GM10266 (cell line): Measurements from ENCODE around the gene ADAM22.
A peak's percentile ranks its signal among the peaks of the same experiment; 100 is the strongest.
"Not testable (repeated sequence)": the region's sequence is repeated elsewhere in the genome, so short reads cannot be mapped to it uniquely, and the experiment has no call there.

Experiments used
- DNase-seq: peaks from one replicate; pipeline ENCODE4 v3.0.0; 2012; ENCODE audit errors: extremely low spot score
- CTCF ChIP-seq: IDR thresholded peaks from 2 replicates; pipeline ENCODE4 v1.5.1; 2012; ENCODE audit warnings: mild to moderate bottlenecking, low read depth; ENCODE audit not compliant: control insufficient read depth, insufficient read depth; ENCODE audit errors: missing control alignments

ADAM22 gene

GRCh38 chr7:87933953-87934698 is at the start of gene ADAM22:
TSS of gene ADAM22 (plus strand) at chr7:87934251. CDS start at chr7:87934466, 215 bp downstream.
- peak; percentile 90 for DNase-seq
- peak; percentile 39 for TF ChIP-seq CTCF

GRCh38 chr7:87885018-87885417 is 49.0 kb upstream of the ADAM22 start:
- TF ChIP-seq CTCF, result no peak
- DNase-seq, result no peak

- DNase-seq, result no peak
- no peak for TF ChIP-seq CTCF
Measured at GRCh38 chr7:87886875-87887274, 47.2 kb upstream of the ADAM22 start.

- DNase-seq, result no peak
- TF ChIP-seq CTCF, result no peak
Measured at GRCh38 chr7:87895363-87895762, 38.7 kb upstream of the ADAM22 start.

- no peak for DNase-seq
- no peak for TF ChIP-seq CTCF
Measured at GRCh38 chr7:87899255-87899654, 34.8 kb upstream of the ADAM22 start.

- DNase-seq, result not testable (repeated sequence)
Measured at GRCh38 chr7:87907136-87907906, 26.7 kb upstream of the ADAM22 start.

GRCh38 chr7:87908814-87909213 is 25.2 kb upstream of the ADAM22 start:
- DNase-seq, result not testable (repeated sequence)

GRCh38 chr7:87912121-87912520 is 21.9 kb upstream of the ADAM22 start:
- no peak for TF ChIP-seq CTCF
- DNase-seq, result no peak
